Metanephros (tissue), 1 donor: ENCODE data around the gene PIWIL4. TPM values are rescaled to one million over a fixed set of nuclear protein-coding genes. Genes with fewer than 3 reads are reported as not detected.

Source experiments
- total RNA-seq: library from RNA; depleted of rRNA; stranded (reverse); fragments of >200 nt; gene quantifications from one replicate; pipeline ENCODE4 v1.2.3, GENCODE V29; 2014

Gene PIWIL4
- total RNA-seq: 5.1 TPM

GRCh38 chr11:94567181-94567670 is at the start of gene PIWIL4:
Gene PIWIL4 (plus strand): TSS chr11:94567368. CDS start chr11:94567519, 151 bp downstream.

GRCh38 chr11:94543695-94544645 is 23.2 kb upstream of the PIWIL4 start, which contains the start of gene FUT4:
Gene FUT4 (plus strand): TSS chr11:94543921. CDS start chr11:94544134, 213 bp downstream.

Other genes starting within 250 kb of the PIWIL4 start
- 0.41 TPM for gene GPR83, start 165.9 kb upstream of the PIWIL4 start, total RNA-seq
- gene MRE11, start 73.5 kb upstream of the PIWIL4 start, total RNA-seq: 22.6 TPM
- 10.1 TPM for gene ANKRD49, start 73.4 kb upstream of the PIWIL4 start, total RNA-seq
- gene C11orf97, start 54.9 kb upstream of the PIWIL4 start, total RNA-seq: 0.53 TPM
- gene FUT4, start 23.4 kb upstream of the PIWIL4 start, total RNA-seq: 12.4 TPM
- gene AMOTL1, start 201.0 kb downstream of the PIWIL4 start, total RNA-seq: 68.3 TPM